GM19468 (cell line): ENCODE data around the gene OSBPL2.

Experiments
- ATAC-seq: cut with Tn5 transposase; IDR thresholded peaks from one replicate; pipeline ENCODE4 v1.9.1; 2021; ENCODE audit warnings: mild to moderate bottlenecking, moderate library complexity, moderate number of reproducible peaks; ENCODE audit not compliant: unreplicated experiment; ENCODE audit errors: extremely low read depth

OSBPL2 gene

DNA sequence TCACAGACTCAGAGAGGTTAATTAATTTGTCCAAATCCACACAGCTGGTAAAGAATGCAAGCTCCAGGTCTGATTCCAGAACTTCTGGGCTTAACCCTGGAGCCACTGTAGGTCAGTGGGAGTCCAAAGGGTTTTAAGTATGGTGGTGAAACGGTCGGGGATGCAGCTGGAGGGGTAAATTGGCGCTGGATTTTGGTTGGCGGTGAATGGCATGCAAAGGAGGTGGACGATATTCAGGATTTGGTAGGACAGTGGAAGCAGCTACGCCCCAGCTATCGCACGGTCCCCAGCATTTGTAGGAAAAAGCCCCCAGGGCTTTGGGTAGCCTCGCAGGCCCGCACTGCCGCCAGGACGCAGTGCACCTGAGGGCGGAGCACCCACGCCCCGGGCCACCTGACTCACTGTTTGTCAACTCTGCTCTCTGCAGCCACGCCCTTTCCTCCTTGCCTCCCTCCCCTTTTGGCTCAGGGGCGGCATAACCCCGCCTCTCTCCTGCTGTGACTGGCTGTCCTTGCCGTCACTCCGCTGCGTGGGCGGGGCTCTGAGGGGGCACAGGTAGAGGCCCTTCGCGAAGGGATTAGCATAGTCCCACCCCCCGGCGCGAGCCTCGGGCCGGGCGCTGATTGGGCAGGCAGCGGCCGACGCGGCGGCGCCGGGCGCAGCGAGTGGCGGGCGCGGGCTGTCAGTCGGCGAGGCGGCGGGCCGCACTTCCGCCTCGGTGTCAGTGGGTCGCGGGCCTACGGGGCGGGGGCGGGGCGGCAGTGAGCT lies at the start of gene OSBPL2:
TSS of gene OSBPL2 (plus strand) at position 721 of the 768 bp plus-strand sequence. CDS start 17,664 bp downstream, outside the sequence.
- ATAC-seq: peak; percentile 98

DNA sequence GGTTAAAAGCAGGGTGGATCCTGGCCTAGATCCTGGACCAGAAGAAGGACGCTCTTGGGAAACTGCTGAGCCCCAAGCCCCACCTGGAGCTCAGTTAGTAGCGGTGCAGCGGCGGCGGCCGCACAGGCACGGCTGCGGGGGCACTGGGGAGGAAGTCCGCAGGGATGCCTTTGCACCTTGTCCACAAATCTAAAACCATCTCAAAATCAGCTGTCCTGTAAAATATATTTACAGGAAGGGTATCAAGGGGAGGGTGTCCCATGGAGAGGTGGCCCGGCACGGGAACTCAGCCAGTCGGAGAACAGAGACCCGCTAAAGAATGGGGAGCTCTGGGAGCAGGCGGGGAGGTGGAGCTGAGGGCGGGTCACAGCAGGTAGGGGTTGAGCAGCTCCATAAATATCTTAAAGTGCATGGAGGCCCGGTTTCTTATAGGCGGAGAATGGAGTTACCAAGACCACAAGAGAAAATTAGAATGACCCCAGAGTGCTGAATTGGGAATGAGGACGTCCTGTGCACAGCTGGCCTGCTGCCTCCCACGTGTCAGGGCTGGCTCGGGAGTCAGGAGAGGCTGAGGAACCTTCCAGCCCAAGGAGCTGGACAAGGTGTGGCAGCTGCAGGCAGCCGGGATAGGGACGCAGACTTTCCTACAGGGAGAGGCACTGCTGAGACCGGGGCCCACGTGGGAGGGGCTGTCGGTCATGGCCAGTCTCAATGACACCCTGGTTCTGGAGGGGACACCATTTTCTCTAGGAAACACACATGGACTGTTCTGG lies 47.5 kb upstream of the OSBPL2 start:
- ATAC-seq: no peak

DNA sequence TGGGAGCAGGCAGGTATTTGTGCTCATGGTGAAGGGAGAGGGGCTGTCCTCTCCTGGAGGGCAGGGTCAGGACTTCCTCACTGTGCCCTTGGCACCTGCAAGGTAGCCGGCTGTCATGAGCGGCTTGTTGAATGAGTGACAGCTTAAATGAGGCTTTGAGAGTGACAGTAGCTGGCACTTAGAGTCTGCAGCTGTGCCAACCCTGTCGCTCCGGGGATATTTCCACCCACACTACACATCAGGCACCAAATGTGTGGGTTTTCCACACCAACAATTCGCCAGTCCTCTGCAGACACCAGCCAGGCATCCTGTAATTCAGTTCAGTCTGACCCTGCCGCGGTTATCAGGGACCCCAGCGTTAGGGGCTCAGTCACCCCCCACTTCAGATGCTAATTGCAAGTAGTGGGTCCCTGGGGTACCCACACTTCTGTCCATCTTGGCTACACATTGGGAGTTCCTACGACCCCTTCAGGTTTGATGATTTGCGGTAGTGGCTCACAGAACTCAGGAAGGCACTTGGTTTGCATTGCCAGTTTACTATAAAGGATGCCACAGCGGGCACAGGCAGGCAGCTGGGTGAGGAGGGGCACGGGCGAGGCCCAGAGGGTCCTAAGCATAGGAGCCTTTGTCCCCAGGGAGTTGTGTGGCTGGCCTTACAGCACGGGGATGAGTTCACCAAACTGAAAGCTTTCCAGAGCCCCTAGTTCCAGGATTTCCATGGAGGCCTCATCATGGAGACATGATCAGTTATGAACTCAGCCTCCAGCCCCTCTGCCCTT lies 46.4 kb upstream of the OSBPL2 start:
- ATAC-seq: no peak

GRCh38 chr20:62192635-62193034 lies 45.7 kb upstream of the OSBPL2 start:
- no peak for ATAC-seq

GRCh38 chr20:62193079-62194025 lies 45.0 kb upstream of the OSBPL2 start:
- ATAC-seq: no peak

DNA sequence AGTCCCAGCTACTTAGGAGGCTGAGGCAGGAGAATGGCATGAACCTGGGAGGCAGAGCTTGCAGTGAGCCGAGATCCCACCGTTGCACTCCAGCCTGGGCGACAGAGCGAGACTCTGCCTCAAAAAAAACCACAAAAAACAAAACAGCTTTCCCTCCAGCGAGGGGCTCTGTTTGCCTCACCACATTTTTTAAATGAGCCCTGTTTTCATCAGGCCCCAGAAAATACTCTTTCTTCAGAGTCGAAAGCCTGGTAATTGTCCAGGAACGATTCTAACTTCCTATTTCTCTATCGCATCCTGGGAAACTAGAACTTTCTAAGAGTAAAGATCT lies 43.3 kb upstream of the OSBPL2 start:
- no peak for ATAC-seq

GRCh38 chr20:62195736-62196135 lies 42.6 kb upstream of the OSBPL2 start:
- no peak for ATAC-seq

- ATAC-seq: no peak
Measured at GRCh38 chr20:62196286-62196685, 42.0 kb upstream of the OSBPL2 start.

GRCh38 chr20:62197311-62197710 lies 41.0 kb upstream of the OSBPL2 start:
- no peak for ATAC-seq

- no peak for ATAC-seq
Measured at GRCh38 chr20:62197801-62198200, 40.5 kb upstream of the OSBPL2 start.

GRCh38 chr20:62198496-62198895 lies 39.8 kb upstream of the OSBPL2 start:
- no peak for ATAC-seq

GRCh38 chr20:62198931-62199330 lies 39.4 kb upstream of the OSBPL2 start:
- no peak for ATAC-seq

- ATAC-seq: no peak
Measured at GRCh38 chr20:62200491-62201172, 37.7 kb upstream of the OSBPL2 start.

GRCh38 chr20:62201173-62202082 lies 36.9 kb upstream of the OSBPL2 start:
- no peak for ATAC-seq

DNA sequence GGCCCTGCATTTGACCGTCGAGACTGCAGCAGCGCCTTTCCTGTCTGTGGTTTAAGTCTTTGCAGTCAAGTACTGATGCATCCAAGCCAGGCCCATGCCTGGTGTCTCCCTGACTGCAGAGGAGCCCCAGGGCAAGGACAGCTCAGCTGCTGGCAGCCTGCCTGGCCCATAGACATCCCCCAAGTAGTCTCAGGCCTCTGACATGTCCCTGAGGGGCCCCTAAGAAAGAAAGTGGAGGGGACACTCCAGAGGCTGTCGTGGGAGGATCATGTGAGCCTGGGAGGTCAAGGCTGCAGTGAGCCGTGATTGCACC lies 36.3 kb upstream of the OSBPL2 start:
- no peak for ATAC-seq

DNA sequence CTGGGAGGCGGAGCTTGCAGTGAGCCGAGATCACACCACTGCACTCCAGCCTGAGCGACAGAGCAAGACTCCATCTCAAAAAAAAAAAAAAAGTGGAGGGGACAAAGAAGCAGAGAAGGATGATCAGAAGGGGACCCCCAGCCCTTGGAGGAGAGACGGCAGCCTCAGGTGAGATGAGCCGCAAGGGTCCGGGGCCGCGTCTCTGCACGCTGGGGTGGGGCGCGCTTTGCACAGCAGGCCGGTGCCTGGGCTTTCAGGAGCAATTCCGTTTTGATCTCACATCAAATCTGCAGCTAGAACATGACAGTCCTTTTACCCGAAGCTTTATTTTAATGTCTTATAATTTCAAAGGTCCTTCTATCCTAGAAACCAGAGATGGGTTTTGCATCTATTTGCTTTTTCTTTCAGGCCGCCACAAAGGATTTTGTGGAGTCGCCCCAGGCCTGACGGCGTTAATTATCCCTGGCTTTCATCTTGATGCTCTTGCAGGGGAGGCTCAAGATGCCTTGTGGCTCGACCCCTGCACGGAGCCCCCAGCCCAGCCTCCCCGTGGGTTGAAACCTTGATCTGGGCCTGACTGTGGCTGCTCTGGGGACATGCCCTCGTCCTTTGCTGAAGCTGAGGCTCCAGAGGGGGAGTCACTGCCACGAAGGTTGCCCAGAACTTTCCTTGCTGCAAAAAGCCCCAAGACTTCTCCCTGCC lies 35.5 kb upstream of the OSBPL2 start:
- ATAC-seq: no peak

GRCh38 chr20:62203378-62204030 lies 34.8 kb upstream of the OSBPL2 start:
- ATAC-seq: no peak
